Ascending aorta (tissue), 2 donors: Measurements from ENCODE around the gene RAB40C. TPM values are rescaled to one million over a fixed set of nuclear protein-coding genes. Genes with fewer than 3 reads are reported as not detected.

Experiments
- DNase-seq, 2 donors: peaks; one replicate each; pipeline ENCODE4 v3.0.0-alpha.2; 2019; ENCODE audit warnings: low spot score in 2 of 2
- H3K27ac ChIP-seq, 2 donors: fragments of 200-600 bp; sonication (generic); one replicate each; pipeline ENCODE4 v1.5.1; 2016 to 2017; ENCODE audit warnings: mild to moderate bottlenecking in 1 of 2
- H3K27me3 ChIP-seq: fragments of 200-600 bp; sonication (generic); one replicate; pipeline ENCODE4 v1.5.1; 2017
- H3K36me3 ChIP-seq, 2 donors: fragments of 200-600 bp; sonication (generic); one replicate each; pipeline ENCODE4 v1.5.1; 2016
- H3K4me1 ChIP-seq, 2 donors: fragments of 200-600 bp; sonication (generic); one replicate each; pipeline ENCODE4 v1.5.1; 2016 to 2017; ENCODE audit warnings: mild to moderate bottlenecking in 1 of 2
- H3K4me3 ChIP-seq, 2 donors: fragments of 200-600 bp; sonication (generic); one replicate each; pipeline ENCODE4 v1.5.1; 2016 to 2017; ENCODE audit warnings: mild to moderate bottlenecking in 1 of 2
- H3K9me3 ChIP-seq, 2 donors: fragments of 200-600 bp; sonication (generic); one replicate each; pipeline ENCODE4 v1.5.1; 2016
- intact Hi-C: fragments of 100-400 bp; cut with DNase I; formaldehyde crosslinking; loops from one replicate; pipeline ENCODE4 v1.15.1; 2023
- total RNA-seq: library from RNA; depleted of rRNA; stranded (reverse); fragments of >200 nt; gene quantifications from one replicate; pipeline ENCODE4 v1.1.0, GENCODE V29; 2016
- TF ChIP-seq, protein P1 (sequence below), 3 experiments: fragments of 200-600 bp in 2 of 3; fragments of 450-650 bp in 1 of 3; sonication (generic) in 2 of 3; IDR thresholded peaks; one replicate each; pipeline ENCODE4 v1.5.1; 2016 to 2019; ENCODE audit warnings: antibody characterized with exemption in 3 of 3, mild to moderate bottlenecking in 1 of 3, moderate library complexity in 1 of 3

Gene RAB40C
- total RNA-seq, 1 donor from 2014 or later, result 29.8 TPM

DNA sequence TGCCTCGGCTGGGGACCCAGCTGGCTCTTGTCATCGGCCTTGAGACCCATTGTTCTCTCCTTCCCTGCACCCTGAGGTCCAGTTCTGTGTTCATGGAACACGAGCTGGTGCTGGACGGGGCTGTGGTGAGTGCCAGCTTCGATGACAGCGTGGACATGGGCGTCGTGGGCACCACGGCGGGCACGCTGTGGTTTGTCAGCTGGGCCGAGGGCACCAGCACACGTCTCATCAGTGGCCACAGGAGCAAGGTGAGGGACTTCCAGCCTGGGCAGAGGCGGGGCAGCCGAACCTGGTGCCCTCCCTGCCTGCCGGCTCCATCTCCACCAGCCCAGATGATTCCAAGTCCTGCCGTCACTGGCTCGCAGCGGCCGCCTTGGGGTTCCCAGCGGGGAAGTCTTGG is 72.7 kb downstream of the RAB40C start:
- Histone ChIP-seq H3K9me3 (no peaks in the 10 kb centered on the region), H3K27me3 (no peaks in the 10 kb centered on the region), H3K27ac (no peak overlapping the region), H3K4me3 (no peak overlapping the region), H3K36me3 (no peaks in the 10 kb centered on the region), H3K4me1 (peaks cover 0 to 10% of the 10 kb centered on the region in 2 donors)
- DNase-seq, result no peak
- intact Hi-C loops, result loop anchor here (10.0 kb wide), 1 partner anchor 268 kb away; the partner anchor contains the start of gene NME4
- TF ChIP-seq, protein P1, sequence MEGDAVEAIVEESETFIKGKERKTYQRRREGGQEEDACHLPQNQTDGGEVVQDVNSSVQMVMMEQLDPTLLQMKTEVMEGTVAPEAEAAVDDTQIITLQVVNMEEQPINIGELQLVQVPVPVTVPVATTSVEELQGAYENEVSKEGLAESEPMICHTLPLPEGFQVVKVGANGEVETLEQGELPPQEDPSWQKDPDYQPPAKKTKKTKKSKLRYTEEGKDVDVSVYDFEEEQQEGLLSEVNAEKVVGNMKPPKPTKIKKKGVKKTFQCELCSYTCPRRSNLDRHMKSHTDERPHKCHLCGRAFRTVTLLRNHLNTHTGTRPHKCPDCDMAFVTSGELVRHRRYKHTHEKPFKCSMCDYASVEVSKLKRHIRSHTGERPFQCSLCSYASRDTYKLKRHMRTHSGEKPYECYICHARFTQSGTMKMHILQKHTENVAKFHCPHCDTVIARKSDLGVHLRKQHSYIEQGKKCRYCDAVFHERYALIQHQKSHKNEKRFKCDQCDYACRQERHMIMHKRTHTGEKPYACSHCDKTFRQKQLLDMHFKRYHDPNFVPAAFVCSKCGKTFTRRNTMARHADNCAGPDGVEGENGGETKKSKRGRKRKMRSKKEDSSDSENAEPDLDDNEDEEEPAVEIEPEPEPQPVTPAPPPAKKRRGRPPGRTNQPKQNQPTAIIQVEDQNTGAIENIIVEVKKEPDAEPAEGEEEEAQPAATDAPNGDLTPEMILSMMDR (IDR thresholded peaks at IDR 0.05), result no peak

- TF ChIP-seq, protein P1 (IDR thresholded peaks at IDR 0.05), result no peak
- H3K4me1 ChIP-seq, result peaks cover 0 to 14% of the 10 kb centered on the region in 2 donors
- no peaks in the 10 kb centered on the region for H3K27me3 ChIP-seq
- H3K4me3 ChIP-seq, result no peak overlapping the region
- intact Hi-C loops, result loop anchor here (10.0 kb wide), 1 partner anchor 272 kb away; the partner anchor contains the start of gene NME4
- H3K36me3 ChIP-seq, result peaks cover 22% of the 10 kb centered on the region in 2 donors
- no peak for DNase-seq
- no peak overlapping the region for H3K27ac ChIP-seq
- H3K9me3 ChIP-seq, result no peaks in the 10 kb centered on the region
These were observed 76.7 kb downstream of the RAB40C start for GRCh38 chr16:666572-666971.

GRCh38 chr16:667113-667779 is 77.4 kb downstream of the RAB40C start:
- DNase-seq, result no peak
- Histone ChIP-seq H3K27me3 (no peaks in the 10 kb centered on the region), H3K4me3 (peak overlapping the region; percentile 86 to 98), H3K9me3 (no peaks in the 10 kb centered on the region), H3K36me3 (peaks cover 29% of the 10 kb centered on the region in 2 donors), H3K27ac (peak overlapping the region; percentile 28 to 88), H3K4me1 (peaks cover 0 to 14% of the 10 kb centered on the region in 2 donors)
- intact Hi-C loops, result loop anchor here (10.0 kb wide), 1 partner anchor 272 kb away; the partner anchor contains the start of gene NME4
- TF ChIP-seq, protein P1 (IDR thresholded peaks at IDR 0.05), result no peak

GRCh38 chr16:667780-668518 is 78.1 kb downstream of the RAB40C start, which contains the start of gene RHOT2:
Gene RHOT2 (plus strand): TSS chr16:668132. CDS start chr16:668200, 68 bp downstream.
- Histone ChIP-seq H3K4me3 (peak within 1 kb of the TSS; percentile 86 to 98), H3K27ac (peak within 1 kb of the TSS; percentile 85 to 88), H3K9me3 (no peaks in the 10 kb centered on the region), H3K4me1 (peaks cover 0 to 14% of the 10 kb centered on the region in 2 donors), H3K36me3 (peaks cover 36% of the 10 kb centered on the region in 2 donors), H3K27me3 (no peaks in the 10 kb centered on the region)
- TF ChIP-seq, protein P1 (IDR thresholded peaks at IDR 0.05), result peak; percentile 50 to 95 (median 70)
- intact Hi-C loops, result loop anchor here (10.0 kb wide), 1 partner anchor 273 kb away; the partner anchor contains the start of gene NME4
- DNase-seq, result peak; percentile 76 to 97

DNA sequence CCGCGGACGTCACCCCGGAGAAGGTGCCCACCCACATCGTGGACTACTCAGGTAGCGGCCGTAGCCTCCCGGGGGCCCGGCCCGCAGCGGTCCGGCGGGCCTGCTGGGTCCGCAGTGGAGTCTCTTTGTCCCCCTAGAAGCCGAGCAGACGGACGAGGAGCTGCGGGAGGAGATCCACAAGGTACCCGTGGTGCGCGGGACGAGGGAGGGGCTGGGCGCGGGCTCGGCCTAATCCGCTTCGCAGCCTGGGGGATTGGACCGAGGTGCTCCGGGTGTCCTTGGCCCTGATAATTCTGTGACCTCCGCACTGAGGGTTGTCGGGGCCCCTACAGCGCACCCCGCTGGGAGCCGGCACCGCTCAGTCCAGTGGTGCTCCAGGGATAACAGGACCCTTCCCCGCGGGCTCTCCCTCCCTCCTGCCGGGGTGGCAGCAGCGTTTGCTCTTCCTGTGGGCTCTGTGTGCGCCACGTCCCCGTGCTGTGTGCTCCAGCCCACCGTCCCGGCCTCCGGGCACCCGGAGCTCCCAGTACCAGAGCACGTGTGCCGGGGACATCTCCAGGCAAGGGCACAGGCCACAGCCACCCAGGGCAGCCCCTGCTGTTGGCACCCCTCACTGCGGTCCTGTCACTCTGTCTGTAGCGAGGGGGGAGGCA is 78.8 kb downstream of the RAB40C start:
- H3K4me1 ChIP-seq, result peaks cover 0 to 14% of the 10 kb centered on the region in 2 donors
- H3K27me3 ChIP-seq, result no peaks in the 10 kb centered on the region
- no peak for DNase-seq
- no peaks in the 10 kb centered on the region for H3K9me3 ChIP-seq
- H3K27ac ChIP-seq, result peak overlapping the region; percentile 85 to 88
- peak overlapping the region; percentile 86 to 98 for H3K4me3 ChIP-seq
- H3K36me3 ChIP-seq, result peaks cover 43% of the 10 kb centered on the region in 2 donors
- TF ChIP-seq, protein P1 (IDR thresholded peaks at IDR 0.05), result no peak
- intact Hi-C loops, result loop anchor here (10.0 kb wide), 1 partner anchor 274 kb away; the partner anchor contains the start of gene NME4
